Measurements from ENCODE around the gene NUP88. TPM values are rescaled to one million over a fixed set of nuclear protein-coding genes. Genes with fewer than 3 reads are reported as not detected.
A peak's percentile ranks its signal among the peaks of the same experiment; 100 is the strongest.
"Not testable (repeated sequence)": the region's sequence is repeated elsewhere in the genome, so short reads cannot be mapped to it uniquely, and the experiment has no call there.

Gene NUP88
- total and polyA plus RNA-seq, 8 donors: 29.8 to 185 (median 80.3) TPM

DNA sequence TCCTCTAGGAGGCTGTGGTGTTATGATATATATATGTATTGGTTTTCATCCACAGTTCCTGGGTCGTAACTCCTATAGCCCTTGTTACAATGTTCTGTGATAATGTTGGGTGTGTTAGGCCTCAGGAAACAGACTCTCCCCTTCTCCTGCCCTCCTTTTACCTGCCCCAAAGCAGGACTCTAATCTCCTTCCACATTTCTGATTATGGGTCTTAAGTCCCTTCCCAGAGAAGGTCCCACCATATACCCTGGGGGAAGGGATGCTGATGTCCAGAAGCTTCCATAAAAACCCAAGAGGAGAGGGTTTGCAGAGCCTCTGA is 19.9 kb upstream of the NUP88 start:
- TF ChIP-seq POLR2AphosphoS5 (IDR thresholded peaks at IDR 0.05) (no peak), EP300 (IDR thresholded peaks at IDR 0.05) (no peak), POLR2A (IDR thresholded peaks at IDR 0.05) (no peak)
- TF ChIP-seq, protein P1, sequence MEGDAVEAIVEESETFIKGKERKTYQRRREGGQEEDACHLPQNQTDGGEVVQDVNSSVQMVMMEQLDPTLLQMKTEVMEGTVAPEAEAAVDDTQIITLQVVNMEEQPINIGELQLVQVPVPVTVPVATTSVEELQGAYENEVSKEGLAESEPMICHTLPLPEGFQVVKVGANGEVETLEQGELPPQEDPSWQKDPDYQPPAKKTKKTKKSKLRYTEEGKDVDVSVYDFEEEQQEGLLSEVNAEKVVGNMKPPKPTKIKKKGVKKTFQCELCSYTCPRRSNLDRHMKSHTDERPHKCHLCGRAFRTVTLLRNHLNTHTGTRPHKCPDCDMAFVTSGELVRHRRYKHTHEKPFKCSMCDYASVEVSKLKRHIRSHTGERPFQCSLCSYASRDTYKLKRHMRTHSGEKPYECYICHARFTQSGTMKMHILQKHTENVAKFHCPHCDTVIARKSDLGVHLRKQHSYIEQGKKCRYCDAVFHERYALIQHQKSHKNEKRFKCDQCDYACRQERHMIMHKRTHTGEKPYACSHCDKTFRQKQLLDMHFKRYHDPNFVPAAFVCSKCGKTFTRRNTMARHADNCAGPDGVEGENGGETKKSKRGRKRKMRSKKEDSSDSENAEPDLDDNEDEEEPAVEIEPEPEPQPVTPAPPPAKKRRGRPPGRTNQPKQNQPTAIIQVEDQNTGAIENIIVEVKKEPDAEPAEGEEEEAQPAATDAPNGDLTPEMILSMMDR (IDR thresholded peaks at IDR 0.05): peak in 1 of 7 experiments; percentile 36
- WGBS, 5 donors: 4 to 26% (median 8%) methylated on average over 1 of the region's 1 CpG
- H3K27ac ChIP-seq: peak overlapping the region; percentile 78 to 91 (median 83)
- H3K4me3 ChIP-seq: peak overlapping the region; percentile 89 to 98 (median 93)
- peaks cover 16 to 44% (median 27%) of the 10 kb centered on the region in 4 donors for H3K4me1 ChIP-seq
- DNase-seq: no peak
- no peaks in the 10 kb centered on the region for H3K27me3 ChIP-seq
- peaks cover 27 to 62% (median 55%) of the 10 kb centered on the region in 4 donors for H3K36me3 ChIP-seq
- H3K9me3 ChIP-seq: no peaks in the 10 kb centered on the region
- intact Hi-C loops (cut with DNase I; ENCODE audit: low total_unique reads): no loop called here

DNA sequence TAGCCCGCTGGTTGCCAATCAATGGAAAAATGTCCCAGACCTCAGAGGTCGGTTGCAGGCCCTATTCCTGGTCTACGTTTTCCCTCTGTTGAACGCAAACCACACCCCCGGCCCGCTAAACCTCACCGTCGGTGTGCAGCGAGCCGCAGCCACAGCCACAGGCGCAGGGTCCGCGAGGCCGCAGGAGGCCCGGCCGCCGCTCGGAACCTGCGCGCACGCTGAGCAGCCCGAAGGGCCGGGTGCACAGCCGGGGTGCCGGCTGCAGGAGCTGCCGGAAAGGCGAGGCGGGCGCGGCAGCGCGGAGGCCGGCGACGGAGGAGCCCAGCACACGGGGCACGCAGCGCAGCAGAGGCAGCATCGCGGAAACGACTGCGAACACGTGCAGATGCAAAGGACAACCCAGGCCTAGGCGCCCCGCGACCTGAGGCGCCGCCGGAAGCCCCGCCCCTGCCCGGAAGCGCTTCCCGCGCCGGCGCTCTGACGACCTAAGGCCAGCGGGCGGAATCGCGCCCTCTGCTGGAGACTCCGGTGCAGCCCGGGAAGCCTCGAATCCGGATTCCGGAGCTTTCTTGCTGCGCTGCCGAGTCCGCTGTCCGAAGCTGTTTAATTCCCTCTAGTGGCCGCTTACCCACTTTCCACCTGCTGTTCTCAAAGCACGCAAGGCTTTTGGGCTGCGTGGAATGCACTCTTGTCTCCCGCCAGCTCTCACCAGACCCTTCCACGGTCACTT is 19.4 kb upstream of the NUP88 start, which contains the start of gene C1QBP:
Gene C1QBP (minus strand): TSS at position 440 of the 730 bp plus-strand sequence. CDS start 82 bp downstream, at position 358.
- Histone ChIP-seq H3K4me1 (peaks cover 16 to 44% (median 28%) of the 10 kb centered on the region in 4 donors), H3K36me3 (peaks cover 26 to 62% (median 55%) of the 10 kb centered on the region in 4 donors), H3K27me3 (no peaks in the 10 kb centered on the region), H3K27ac (peak within 1 kb of the TSS; percentile 78 to 91 (median 84)), H3K4me3 (peak within 1 kb of the TSS; percentile 89 to 98 (median 93)), H3K9me3 (no peaks in the 10 kb centered on the region)
- peak; percentile 94 to 98 for DNase-seq
- TF ChIP-seq POLR2AphosphoS5 (IDR thresholded peaks at IDR 0.05) (peak; percentile 64 to 92 (median 68)), POLR2A (IDR thresholded peaks at IDR 0.05) (no peak)
- TF ChIP-seq, protein P1 (IDR thresholded peaks at IDR 0.05): peak in 5 of 7 experiments; percentile 96 to 99 (median 99)
- intact Hi-C loops (cut with DNase I; ENCODE audit: low total_unique reads): no loop called here
- 0 to 1% (median 0%) methylated on average over 30 to 75 of the region's 75 CpGs for WGBS, 5 donors

DNA sequence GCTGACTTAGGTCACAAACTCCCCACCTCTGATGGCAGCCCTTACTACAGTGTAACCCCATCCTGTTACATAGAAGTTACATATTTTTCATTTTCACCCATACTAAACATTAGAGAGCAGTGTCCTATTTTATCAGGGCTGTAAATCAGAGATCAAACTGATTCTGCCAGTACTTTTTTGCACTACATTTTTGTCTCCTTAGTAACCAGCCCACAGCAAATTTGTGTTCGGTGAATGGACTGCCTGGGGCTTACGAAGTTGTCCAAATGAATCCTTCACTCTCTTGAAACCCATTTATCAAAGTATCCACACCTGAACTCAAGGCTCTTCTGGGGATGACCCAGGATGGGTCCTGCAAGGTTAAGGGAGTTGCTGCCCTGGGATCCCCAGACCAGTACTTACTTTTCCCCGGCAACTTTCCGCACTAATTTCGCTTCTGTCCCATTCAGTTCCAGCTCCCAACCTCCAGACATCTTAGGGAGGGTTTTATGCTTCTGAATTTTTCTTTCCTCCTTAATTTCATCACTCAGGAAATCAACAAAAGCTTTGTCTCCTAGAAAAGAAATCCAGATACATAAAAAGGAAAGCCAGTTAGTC is 18.4 kb upstream of the NUP88 start:
- Histone ChIP-seq H3K4me3 (peak overlapping the region; percentile 89 to 98 (median 93)), H3K9me3 (no peaks in the 10 kb centered on the region), H3K27ac (peak overlapping the region in 4 of 5 donors; percentile 78 to 91 (median 84)), H3K36me3 (peaks cover 21 to 62% (median 55%) of the 10 kb centered on the region in 4 donors), H3K27me3 (no peaks in the 10 kb centered on the region), H3K4me1 (peaks cover 16 to 44% (median 30%) of the 10 kb centered on the region in 4 donors)
- TF ChIP-seq EP300 (IDR thresholded peaks at IDR 0.05) (no peak), POLR2A (IDR thresholded peaks at IDR 0.05) (no peak), POLR2AphosphoS5 (IDR thresholded peaks at IDR 0.05) (no peak)
- TF ChIP-seq, protein P1 (IDR thresholded peaks at IDR 0.05): no peak
- intact Hi-C loops (cut with DNase I; ENCODE audit: low total_unique reads): no loop called here
- 38 to 53% (median 41%) methylated on average over 5 of the region's 5 CpGs for WGBS, 5 donors
- DNase-seq: no peak

DNA sequence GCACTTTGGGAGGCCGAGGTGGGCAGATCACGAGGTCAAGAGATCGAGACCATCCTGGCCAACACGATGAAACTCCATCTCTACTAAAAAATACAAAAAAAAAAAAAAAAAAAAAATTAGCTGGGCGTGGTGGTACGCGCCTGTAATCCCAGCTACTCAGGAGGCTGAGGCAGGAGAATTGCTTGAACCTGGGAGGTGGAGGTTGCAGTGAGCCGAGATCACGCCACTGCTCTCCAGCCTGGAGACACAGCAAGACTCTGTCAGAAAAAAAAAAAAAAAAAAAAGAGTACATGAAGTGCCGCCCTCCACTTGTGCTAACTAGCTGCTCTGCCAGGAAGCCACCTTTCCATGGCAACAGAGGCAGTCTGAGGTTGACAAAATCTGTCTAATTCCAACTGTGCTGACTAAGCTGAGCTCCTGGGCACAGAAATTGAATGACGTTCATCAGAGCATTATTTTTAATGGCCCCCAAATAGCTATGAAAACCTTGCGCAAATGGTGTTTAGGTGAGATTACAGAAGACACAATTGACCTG is 16.4 kb upstream of the NUP88 start:
- DNase-seq; H3K4me3 ChIP-seq; intact Hi-C loops (cut with DNase I; ENCODE audit: low total_unique reads); H3K27ac ChIP-seq; H3K9me3 ChIP-seq; H3K27me3 ChIP-seq: not testable (repeated sequence)
- WGBS, 5 donors: 88 to 91% (median 90%) methylated on average over 9 to 12 of the region's 12 CpGs
- Histone ChIP-seq H3K4me1 (peaks cover 16 to 44% (median 30%) of the 10 kb centered on the region in 4 donors), H3K36me3 (peaks cover 28 to 70% (median 67%) of the 10 kb centered on the region in 4 donors)
